ENCODE results near the gene ATXN7L3.

DNA sequence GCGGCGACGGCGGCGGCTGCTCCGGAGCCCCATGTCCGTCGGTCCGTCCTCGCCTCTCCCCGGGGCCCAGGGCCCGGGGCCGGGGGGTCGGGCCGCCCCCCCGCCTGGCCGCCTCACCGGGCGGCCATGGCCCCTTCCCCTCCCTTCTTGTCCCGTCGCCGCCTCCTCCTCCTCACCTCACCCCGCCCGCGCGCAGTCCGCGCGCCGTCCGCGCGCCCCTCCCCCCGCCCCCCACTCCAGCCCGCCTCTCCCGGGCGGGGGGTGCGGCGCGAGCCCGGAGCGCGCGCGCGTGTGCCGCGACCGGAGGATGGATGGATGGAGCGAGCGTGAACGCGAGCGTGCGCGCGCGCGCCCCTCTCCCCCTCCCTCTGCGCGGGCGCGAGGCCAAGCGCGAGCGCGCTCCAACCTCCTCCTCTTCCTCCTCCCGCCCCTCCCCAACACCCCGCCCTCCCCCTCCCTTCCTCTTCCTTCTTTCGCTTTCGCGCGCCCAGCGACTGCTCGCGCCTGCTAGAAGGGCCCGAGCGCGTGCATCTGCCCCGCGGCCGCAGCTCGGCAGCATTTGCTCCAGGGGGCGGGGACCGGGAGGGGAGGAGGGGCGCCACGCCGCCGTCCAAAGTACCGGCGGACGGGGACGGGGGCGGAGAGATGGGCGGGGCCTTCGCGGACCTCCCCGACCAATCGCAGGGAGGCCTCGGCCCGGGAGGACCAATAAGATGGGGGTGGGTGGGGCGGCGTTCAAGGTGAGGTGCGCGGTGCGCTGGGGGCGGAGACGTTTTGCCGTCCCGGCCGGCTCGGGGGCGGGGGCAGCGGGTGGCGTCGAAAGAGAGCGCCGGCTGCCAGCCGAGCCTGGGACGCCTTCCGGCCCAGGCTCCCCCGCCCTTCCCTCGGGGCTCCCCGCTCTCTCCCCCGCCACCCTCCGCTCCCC is at the start of gene ATXN7L3:
- TF ChIP-seq TEAD4 (IDR thresholded peaks at IDR 0.05) (no peak), EP300 (IDR thresholded peaks at IDR 0.05; ENCODE audit: borderline replicate concordance) (0 out of 2 replicates have a peak, but pooled peaks have one; percentile 16), YY1 (IDR thresholded peaks at IDR 0.05; ENCODE audit: low read depth) (no peak), CEBPB (IDR thresholded peaks at IDR 0.05) (no peak), RAD21 (IDR thresholded peaks at IDR 0.05; ENCODE audit: low read depth) (no peak), TCF12 (IDR thresholded peaks at IDR 0.05; ENCODE audit: low read depth) (no peak; the same call in 1 of the 2 replicates), FOXM1 (IDR thresholded peaks at IDR 0.05; ENCODE audit: borderline replicate concordance, low read depth) (no peak), NFIC (IDR thresholded peaks at IDR 0.05) (0 out of 2 replicates have a peak, but pooled peaks have one; percentile 7), TAF1 (IDR thresholded peaks at IDR 0.05; ENCODE audit: low read depth) (peak; percentile 57), CREB1 (IDR thresholded peaks at IDR 0.05; ENCODE audit: low read depth) (peak; percentile 75), EGR1 (IDR thresholded peaks at IDR 0.05) (no peak; the same call in none of the 2 replicates)
- TF ChIP-seq, protein P1, sequence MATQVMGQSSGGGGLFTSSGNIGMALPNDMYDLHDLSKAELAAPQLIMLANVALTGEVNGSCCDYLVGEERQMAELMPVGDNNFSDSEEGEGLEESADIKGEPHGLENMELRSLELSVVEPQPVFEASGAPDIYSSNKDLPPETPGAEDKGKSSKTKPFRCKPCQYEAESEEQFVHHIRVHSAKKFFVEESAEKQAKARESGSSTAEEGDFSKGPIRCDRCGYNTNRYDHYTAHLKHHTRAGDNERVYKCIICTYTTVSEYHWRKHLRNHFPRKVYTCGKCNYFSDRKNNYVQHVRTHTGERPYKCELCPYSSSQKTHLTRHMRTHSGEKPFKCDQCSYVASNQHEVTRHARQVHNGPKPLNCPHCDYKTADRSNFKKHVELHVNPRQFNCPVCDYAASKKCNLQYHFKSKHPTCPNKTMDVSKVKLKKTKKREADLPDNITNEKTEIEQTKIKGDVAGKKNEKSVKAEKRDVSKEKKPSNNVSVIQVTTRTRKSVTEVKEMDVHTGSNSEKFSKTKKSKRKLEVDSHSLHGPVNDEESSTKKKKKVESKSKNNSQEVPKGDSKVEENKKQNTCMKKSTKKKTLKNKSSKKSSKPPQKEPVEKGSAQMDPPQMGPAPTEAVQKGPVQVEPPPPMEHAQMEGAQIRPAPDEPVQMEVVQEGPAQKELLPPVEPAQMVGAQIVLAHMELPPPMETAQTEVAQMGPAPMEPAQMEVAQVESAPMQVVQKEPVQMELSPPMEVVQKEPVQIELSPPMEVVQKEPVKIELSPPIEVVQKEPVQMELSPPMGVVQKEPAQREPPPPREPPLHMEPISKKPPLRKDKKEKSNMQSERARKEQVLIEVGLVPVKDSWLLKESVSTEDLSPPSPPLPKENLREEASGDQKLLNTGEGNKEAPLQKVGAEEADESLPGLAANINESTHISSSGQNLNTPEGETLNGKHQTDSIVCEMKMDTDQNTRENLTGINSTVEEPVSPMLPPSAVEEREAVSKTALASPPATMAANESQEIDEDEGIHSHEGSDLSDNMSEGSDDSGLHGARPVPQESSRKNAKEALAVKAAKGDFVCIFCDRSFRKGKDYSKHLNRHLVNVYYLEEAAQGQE (IDR thresholded peaks at IDR 0.05; ENCODE audit: low read depth) = no peak
- TF ChIP-seq, protein P2, sequence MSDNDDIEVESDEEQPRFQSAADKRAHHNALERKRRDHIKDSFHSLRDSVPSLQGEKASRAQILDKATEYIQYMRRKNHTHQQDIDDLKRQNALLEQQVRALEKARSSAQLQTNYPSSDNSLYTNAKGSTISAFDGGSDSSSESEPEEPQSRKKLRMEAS (IDR thresholded peaks at IDR 0.05) = peak; percentile 81
- TF ChIP-seq, protein P3, sequence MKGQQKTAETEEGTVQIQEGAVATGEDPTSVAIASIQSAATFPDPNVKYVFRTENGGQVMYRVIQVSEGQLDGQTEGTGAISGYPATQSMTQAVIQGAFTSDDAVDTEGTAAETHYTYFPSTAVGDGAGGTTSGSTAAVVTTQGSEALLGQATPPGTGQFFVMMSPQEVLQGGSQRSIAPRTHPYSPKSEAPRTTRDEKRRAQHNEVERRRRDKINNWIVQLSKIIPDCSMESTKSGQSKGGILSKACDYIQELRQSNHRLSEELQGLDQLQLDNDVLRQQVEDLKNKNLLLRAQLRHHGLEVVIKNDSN (IDR thresholded peaks at IDR 0.05) = no peak

Data from Ishikawa (cell line).